Endothelial cell of umbilical vein (primary cell): ENCODE data around the gene AFG1L. TPM values are rescaled to one million over a fixed set of nuclear protein-coding genes. Genes with fewer than 3 reads are reported as not detected.

Source experiments
- BruUV-seq: library from RNA; stranded (reverse); fragments of 400-500 nt; replicated peaks from 2 replicates; lab custom pipeline; 2021; lab: Mats Ljungman, UMichigan
- CTCF ChIA-PET: fragments of 300-600, 350-600 bp; sonication (Branson Sonifier 250); formaldehyde crosslinking; loops from one replicate; lab custom pipeline; 2021; ENCODE audit warnings: antibody characterized with exemption, inconsistent platforms; lab: Charles Lee
- POLR2A ChIA-PET: fragments of 300-600, 350-600 bp; sonication (Branson Sonifier 250); formaldehyde crosslinking; loops from one replicate; lab custom pipeline; 2021; ENCODE audit warnings: antibody characterized with exemption, inconsistent platforms; lab: Charles Lee
- DNase-seq: peaks from one replicate; pipeline ENCODE4 v3.0.0-alpha.2; 2011; ENCODE audit warnings: low read depth, low spot score
- FAIRE-seq: peaks from 2 replicates; lab custom pipeline; 2011; peaks lifted over from hg19 to GRCh38; lab: Jason Lieb, UNC
- H2AFZ ChIP-seq: 2 replicates; pipeline ENCODE4 v1.6.0; 2012; ENCODE audit warnings: low read depth, low read length, control low read depth, inconsistent platforms
- H3K27ac ChIP-seq: 2 replicates; pipeline ENCODE4 v1.5.1; 2011; ENCODE audit warnings: low read depth, mild to moderate bottlenecking, control low read depth, low read length, moderate library complexity; ENCODE audit not compliant: insufficient read depth
- H3K27me3 ChIP-seq, 2 experiments: 2 replicates each; pipeline versions ENCODE4 v1.6.0 to v1.6.1; 2011; ENCODE audit warnings: low read length in 2 of 2, mixed read lengths in 1 of 2; ENCODE audit not compliant: control insufficient read depth in 2 of 2, insufficient read depth in 2 of 2
- H3K36me3 ChIP-seq, 2 experiments: 2 replicates in 1 of 2; 3 replicates in 1 of 2; pipeline ENCODE4 v1.5.1; 2011; ENCODE audit warnings: low read length in 2 of 2, mild to moderate bottlenecking in 1 of 2, moderate library complexity in 1 of 2; ENCODE audit not compliant: control insufficient read depth in 2 of 2, insufficient read depth in 2 of 2; ENCODE audit errors: extremely low read depth in 1 of 2
- H3K4me1 ChIP-seq: 3 replicates; pipeline ENCODE4 v1.5.1; 2011; ENCODE audit warnings: mild to moderate bottlenecking, low read length; ENCODE audit not compliant: control insufficient read depth, insufficient read depth; ENCODE audit errors: extremely low read depth
- H3K4me2 ChIP-seq: 2 replicates; pipeline ENCODE4 v1.6.1; 2011; ENCODE audit warnings: low read length, control low read depth, mixed read lengths; ENCODE audit not compliant: insufficient read depth
- H3K4me3 ChIP-seq, 3 experiments: fragments of 200-600 bp in 1 of 3; sonication (generic), shearing (Covaris generic) in 1 of 3; replicated peaks in 1 of 3; 2 replicates each; pipeline ENCODE4 v1.5.1; 2011 to 2016; ENCODE audit warnings: control low read depth in 3 of 3, low read length in 3 of 3, mild to moderate bottlenecking in 2 of 3, inconsistent platforms in 1 of 3, low read depth in 1 of 3, moderate library complexity in 1 of 3; ENCODE audit not compliant: insufficient read depth in 1 of 3
- H3K79me2 ChIP-seq: 2 replicates; pipeline ENCODE4 v1.6.0; 2012; ENCODE audit warnings: low read length, inconsistent platforms; ENCODE audit not compliant: control insufficient read depth, insufficient read depth
- H3K9ac ChIP-seq: replicated peaks from 2 replicates; pipeline ENCODE3; 2011; ENCODE audit warnings: low read length, control low read depth; ENCODE audit not compliant: insufficient read depth; ENCODE audit errors: extremely low read depth
- H3K9me1 ChIP-seq: replicated peaks from 3 replicates; pipeline ENCODE4 v1.6.0; 2011; ENCODE audit warnings: mild to moderate bottlenecking, low read length; ENCODE audit not compliant: control insufficient read depth, insufficient read depth; ENCODE audit errors: extremely low read depth
- H3K9me3 ChIP-seq: replicated peaks from 2 replicates; pipeline ENCODE4 v1.5.1; 2012; ENCODE audit warnings: low read length, inconsistent platforms; ENCODE audit not compliant: control insufficient read depth, insufficient read depth
- H4K20me1 ChIP-seq: replicated peaks from 2 replicates; pipeline ENCODE3; 2011; ENCODE audit warnings: mild to moderate bottlenecking, low read length; ENCODE audit not compliant: control insufficient read depth, insufficient read depth; ENCODE audit errors: extremely low read depth
- EZH2 ChIP-seq: IDR thresholded peaks from 2 replicates; pipeline ENCODE4 v1.6.1; 2012; ENCODE audit warnings: borderline replicate concordance, low read depth, mild to moderate bottlenecking, moderate library complexity, low read length, inconsistent platforms; ENCODE audit not compliant: severe bottlenecking
- FOS ChIP-seq: IDR thresholded peaks from 2 replicates; pipeline ENCODE4 v1.6.1; 2011; ENCODE audit warnings: mild to moderate bottlenecking, low read length, moderate library complexity, borderline replicate concordance; ENCODE audit not compliant: insufficient read depth
- GATA2 ChIP-seq: IDR thresholded peaks from 2 replicates; pipeline ENCODE4 v1.7.0; 2011; ENCODE audit warnings: low read depth, mild to moderate bottlenecking, moderate library complexity, mixed read lengths, low read length; ENCODE audit not compliant: insufficient read length, insufficient read depth
- JUN ChIP-seq: IDR thresholded peaks from 2 replicates; pipeline ENCODE4 v1.6.1; 2011; ENCODE audit warnings: borderline replicate concordance, low read depth; ENCODE audit not compliant: insufficient read length, insufficient read depth
- MYC ChIP-seq: IDR thresholded peaks from one replicate; pipeline ENCODE4 v1.6.1; 2011; ENCODE audit warnings: mild to moderate bottlenecking, low read depth, low read length
- POLR2A ChIP-seq: IDR thresholded peaks from 2 replicates; pipeline ENCODE4 v1.6.1; 2012; ENCODE audit warnings: low read depth, mild to moderate bottlenecking, control low read depth, low read length
- POLR2AphosphoS5 ChIP-seq: IDR thresholded peaks from 2 replicates; pipeline ENCODE4 v1.6.1; 2012; ENCODE audit warnings: low read depth, mild to moderate bottlenecking, control low read depth, low read length, moderate library complexity; ENCODE audit not compliant: insufficient read depth
- dilution Hi-C: fragments of 300-500 bp; cut with MboI; formaldehyde crosslinking; loops from one replicate; pipeline ENCODE4 v1.15.0; 2019; ENCODE audit warnings: low sequenced_read_pairs; ENCODE audit not compliant: extremely low pct_ligation_motif_present
- intact Hi-C: fragments of 100-400 bp; cut with micrococcal nuclease; formaldehyde crosslinking; loops from one replicate; pipeline ENCODE4 v1.10.0; 2022
- polyA plus RNA-seq, 4 experiments: library from polyadenylated mRNA; depleted of rRNA in 3 of 4; stranded (reverse) in 3 of 4; unstranded in 1 of 4; fragments of >200 nt; gene quantifications; 2 replicates each; pipeline versions ENCODE4 v1.2.1 to v1.2.3, GENCODE V29; 2011 to 2012; ENCODE audit warnings: missing spikeins in 1 of 4
- total RNA-seq: library from RNA; stranded (reverse); gene quantifications from 2 replicates; pipeline ENCODE4 v1.2.3, GENCODE V29; 2021
- TF ChIP-seq, protein P1 (sequence below), 2 donors: IDR thresholded peaks; 1 replicate in 1 of 2; 2 replicates in 1 of 2; pipeline ENCODE4 v1.5.1; 2011; ENCODE audit warnings: low read length in 2 of 2, mild to moderate bottlenecking in 2 of 2, moderate library complexity in 2 of 2, control low read depth in 1 of 2, inconsistent platforms in 1 of 2, low read depth in 1 of 2; ENCODE audit not compliant: insufficient read depth in 1 of 2; ENCODE audit errors: extremely low read depth in 1 of 2
- TF ChIP-seq, protein P2 (sequence below): IDR thresholded peaks from 2 replicates; pipeline ENCODE4 v1.6.1; 2011; ENCODE audit not compliant: insufficient read depth, insufficient read length

The AFG1L gene
- total and polyA plus RNA-seq, 2 donors (not counting 3 experiments of a cell fraction or from before 2014, with no cell fraction given), result 1.0 to 6.2 TPM

DNA sequence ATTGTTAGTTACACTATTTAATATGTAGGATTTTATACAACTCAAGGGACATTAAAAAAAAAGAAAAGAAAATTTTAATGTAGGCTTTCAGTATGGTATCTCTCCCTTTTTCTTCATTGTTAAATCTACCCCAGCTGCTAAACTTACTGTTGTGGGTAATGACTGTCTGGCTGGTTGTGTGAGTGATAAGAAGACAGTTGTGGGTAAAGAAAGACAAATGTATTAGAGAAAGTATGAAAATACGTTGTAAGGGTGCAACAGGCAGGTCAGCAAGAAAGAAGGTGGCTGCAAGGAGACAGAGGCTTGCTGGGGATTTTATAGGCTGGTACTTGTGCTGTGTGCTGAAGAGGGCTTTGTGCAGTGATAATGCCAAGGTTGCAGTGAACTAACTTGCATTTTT lies 174.5 kb downstream of the AFG1L start:
- ChIA-PET POLR2A (no interaction called here), CTCF (interaction anchor here (1.2 to 2.7 kb wide), 2 partner anchors 16 to 22 kb away, joined by 3 to 22 read pairs; no protein-coding TSS in a partner anchor)
- BruUV-seq, result no TSS peak
- Histone ChIP-seq H3K27ac (no peak overlapping the region), H3K4me3 (no peak overlapping the region), H3K79me2 (no peaks in the 10 kb centered on the region), H3K9ac (no peak overlapping the region), H3K4me1 (peaks cover 6% of the 10 kb centered on the region), H3K9me3 (no peaks in the 10 kb centered on the region), H3K4me2 (no peak overlapping the region), H3K9me1 (no peaks in the 10 kb centered on the region), H3K27me3 (no peaks in the 10 kb centered on the region), H4K20me1 (no peaks in the 10 kb centered on the region), H3K36me3 (no peaks in the 10 kb centered on the region), H2AFZ (no peak overlapping the region)
- FAIRE-seq, result no peak
- intact Hi-C loops, result loop anchor here (2.0 kb wide), 1 partner anchor 17 kb away; no protein-coding TSS in a partner anchor
- TF ChIP-seq POLR2A (no peak), FOS (no peak), JUN (no peak), GATA2 (no peak), MYC (no peak), EZH2 (no peak), POLR2AphosphoS5 (no peak)
- TF ChIP-seq, protein P1, sequence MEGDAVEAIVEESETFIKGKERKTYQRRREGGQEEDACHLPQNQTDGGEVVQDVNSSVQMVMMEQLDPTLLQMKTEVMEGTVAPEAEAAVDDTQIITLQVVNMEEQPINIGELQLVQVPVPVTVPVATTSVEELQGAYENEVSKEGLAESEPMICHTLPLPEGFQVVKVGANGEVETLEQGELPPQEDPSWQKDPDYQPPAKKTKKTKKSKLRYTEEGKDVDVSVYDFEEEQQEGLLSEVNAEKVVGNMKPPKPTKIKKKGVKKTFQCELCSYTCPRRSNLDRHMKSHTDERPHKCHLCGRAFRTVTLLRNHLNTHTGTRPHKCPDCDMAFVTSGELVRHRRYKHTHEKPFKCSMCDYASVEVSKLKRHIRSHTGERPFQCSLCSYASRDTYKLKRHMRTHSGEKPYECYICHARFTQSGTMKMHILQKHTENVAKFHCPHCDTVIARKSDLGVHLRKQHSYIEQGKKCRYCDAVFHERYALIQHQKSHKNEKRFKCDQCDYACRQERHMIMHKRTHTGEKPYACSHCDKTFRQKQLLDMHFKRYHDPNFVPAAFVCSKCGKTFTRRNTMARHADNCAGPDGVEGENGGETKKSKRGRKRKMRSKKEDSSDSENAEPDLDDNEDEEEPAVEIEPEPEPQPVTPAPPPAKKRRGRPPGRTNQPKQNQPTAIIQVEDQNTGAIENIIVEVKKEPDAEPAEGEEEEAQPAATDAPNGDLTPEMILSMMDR (IDR thresholded peaks at IDR 0.05; ENCODE audit: extremely low read depth in 1 of 2, insufficient read depth in 1 of 2, low read depth in 1 of 2, low read length in 2 of 2), result no peak
- TF ChIP-seq, protein P2, sequence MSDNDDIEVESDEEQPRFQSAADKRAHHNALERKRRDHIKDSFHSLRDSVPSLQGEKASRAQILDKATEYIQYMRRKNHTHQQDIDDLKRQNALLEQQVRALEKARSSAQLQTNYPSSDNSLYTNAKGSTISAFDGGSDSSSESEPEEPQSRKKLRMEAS, result no peak
- no peak for DNase-seq
- dilution Hi-C loops, result no loop called here
